Right atrium auricular region (tissue), 2 donors: Measurements from ENCODE around the gene ATXN8OS. TPM values are rescaled to one million over a fixed set of nuclear protein-coding genes. Genes with fewer than 3 reads are reported as not detected.

Experiments
- DNase-seq: peaks from one replicate; pipeline ENCODE4 v3.0.0-alpha.2; 2019; ENCODE audit warnings: low spot score
- H3K27ac ChIP-seq, 2 donors: fragments of 200-600 bp; sonication (generic); 1 replicate in 1 of 2; 2 replicates in 1 of 2; pipeline ENCODE4 v1.5.1; 2016 to 2019
- H3K27me3 ChIP-seq, 2 donors: fragments of 200-600 bp; sonication (generic); one replicate each; pipeline versions ENCODE4 v1.5.1 to v1.6.0; 2017 to 2019
- H3K36me3 ChIP-seq: fragments of 200-600 bp; sonication (generic); one replicate; pipeline ENCODE4 v1.5.1; 2016
- H3K4me1 ChIP-seq, 2 donors: fragments of 200-600 bp; sonication (generic); one replicate each; pipeline versions ENCODE4 v1.5.1 to v1.6.0; 2017 to 2019
- H3K4me3 ChIP-seq, 2 donors: fragments of 200-600 bp; sonication (generic); 1 replicate in 1 of 2; 2 replicates in 1 of 2; pipeline ENCODE4 v1.5.1; 2017 to 2019; ENCODE audit warnings: mild to moderate bottlenecking in 1 of 2, moderate library complexity in 1 of 2
- H3K9me3 ChIP-seq, 2 donors: fragments of 200-600 bp; sonication (generic); one replicate each; pipeline ENCODE4 v1.5.1; 2019
- CTCF ChIP-seq, 2 donors: fragments of 200-600 bp; sonication (generic); IDR thresholded peaks; one replicate each; pipeline ENCODE4 v1.5.1; 2019; ENCODE audit warnings: antibody characterized with exemption in 2 of 2
- total RNA-seq, 2 donors: library from RNA; depleted of rRNA; stranded (reverse); fragments of >200 nt; gene quantifications; one replicate each; pipeline ENCODE4 v1.1.0, GENCODE V29; 2016

The ATXN8OS gene
- total RNA-seq: not detected

GRCh38 chr13:70107498-70108281, at the start of gene ATXN8OS:
TSS of gene ATXN8OS (plus strand) at chr13:70107826.
- no peak for DNase-seq
- H3K4me3 ChIP-seq: no peak within 1 kb of the TSS
- no peaks in the 10 kb centered on the region for H3K36me3 ChIP-seq
- H3K9me3 ChIP-seq: no peaks in the 10 kb centered on the region
- H3K27me3 ChIP-seq: no peaks in the 10 kb centered on the region
- no peak for TF ChIP-seq CTCF (IDR thresholded peaks at IDR 0.05)
- H3K27ac ChIP-seq: no peak within 1 kb of the TSS
- H3K4me1 ChIP-seq: no peaks in the 10 kb centered on the region

- no peak for DNase-seq
- Histone ChIP-seq H3K27me3 (no peaks in the 10 kb centered on the region), H3K4me1 (no peaks in the 10 kb centered on the region), H3K4me3 (no peak overlapping the region), H3K27ac (no peak overlapping the region), H3K9me3 (no peaks in the 10 kb centered on the region), H3K36me3 (no peaks in the 10 kb centered on the region)
- TF ChIP-seq CTCF (IDR thresholded peaks at IDR 0.05): no peak
Observed at GRCh38 chr13:70080012-70080411, 27.6 kb upstream of the ATXN8OS start.

GRCh38 chr13:70087247-70087646, 20.4 kb upstream of the ATXN8OS start:
- Histone ChIP-seq H3K4me1 (no peaks in the 10 kb centered on the region), H3K4me3 (no peak overlapping the region), H3K27me3 (no peaks in the 10 kb centered on the region), H3K9me3 (no peaks in the 10 kb centered on the region), H3K36me3 (no peaks in the 10 kb centered on the region), H3K27ac (no peak overlapping the region)
- no peak for TF ChIP-seq CTCF (IDR thresholded peaks at IDR 0.05)
- no peak for DNase-seq

GRCh38 chr13:70088926-70089325, 18.7 kb upstream of the ATXN8OS start:
- Histone ChIP-seq H3K27me3 (no peaks in the 10 kb centered on the region), H3K4me3 (no peak overlapping the region), H3K9me3 (no peaks in the 10 kb centered on the region), H3K36me3 (no peaks in the 10 kb centered on the region), H3K27ac (no peak overlapping the region), H3K4me1 (no peaks in the 10 kb centered on the region)
- no peak for TF ChIP-seq CTCF (IDR thresholded peaks at IDR 0.05)
- no peak for DNase-seq

GRCh38 chr13:70090036-70090723, 17.4 kb upstream of the ATXN8OS start:
- TF ChIP-seq CTCF (IDR thresholded peaks at IDR 0.05): no peak
- no peak overlapping the region for H3K27ac ChIP-seq
- no peak for DNase-seq
- no peak overlapping the region for H3K4me3 ChIP-seq
- no peaks in the 10 kb centered on the region for H3K4me1 ChIP-seq
- H3K27me3 ChIP-seq: no peaks in the 10 kb centered on the region
- H3K9me3 ChIP-seq: no peaks in the 10 kb centered on the region
- no peaks in the 10 kb centered on the region for H3K36me3 ChIP-seq
